NCI-H1092 (cell line): Measurements from ENCODE around the gene ARHGEF19.
"Not testable (repeated sequence)": the region's sequence is repeated elsewhere in the genome, so short reads cannot be mapped to it uniquely, and the experiment has no call there.

Experiments used
- DNase-seq: peaks from one replicate; lab custom pipeline; 2025; lab: John Stamatoyannopoulos, UW

Gene ARHGEF19

DNA sequence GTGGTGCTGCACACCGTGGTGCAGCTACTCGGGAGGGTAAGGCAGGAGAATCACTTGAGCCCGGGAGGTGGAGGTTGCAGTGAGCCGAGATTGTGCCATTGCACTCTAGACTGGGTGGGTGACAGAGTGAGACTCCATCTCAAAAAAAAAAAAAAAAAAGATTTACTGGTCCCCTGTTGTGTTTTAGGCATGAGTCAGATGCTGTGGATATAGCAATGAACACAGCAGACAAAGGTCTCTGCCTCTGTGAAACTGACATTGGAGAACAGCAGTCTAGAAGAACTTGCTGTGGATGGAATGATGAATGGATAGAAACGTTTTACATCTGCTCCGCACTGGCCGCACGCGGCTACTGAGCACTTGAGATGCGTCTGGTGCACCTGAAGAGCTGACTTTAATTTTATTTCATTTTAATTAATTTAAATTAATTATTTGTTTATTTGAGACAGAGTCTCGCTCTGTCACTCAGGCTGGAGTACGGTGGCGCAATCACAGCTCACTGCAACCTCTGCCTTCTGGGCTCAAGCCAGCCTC, 32.1 kb downstream of the ARHGEF19 start:
- DNase-seq = no peak

DNA sequence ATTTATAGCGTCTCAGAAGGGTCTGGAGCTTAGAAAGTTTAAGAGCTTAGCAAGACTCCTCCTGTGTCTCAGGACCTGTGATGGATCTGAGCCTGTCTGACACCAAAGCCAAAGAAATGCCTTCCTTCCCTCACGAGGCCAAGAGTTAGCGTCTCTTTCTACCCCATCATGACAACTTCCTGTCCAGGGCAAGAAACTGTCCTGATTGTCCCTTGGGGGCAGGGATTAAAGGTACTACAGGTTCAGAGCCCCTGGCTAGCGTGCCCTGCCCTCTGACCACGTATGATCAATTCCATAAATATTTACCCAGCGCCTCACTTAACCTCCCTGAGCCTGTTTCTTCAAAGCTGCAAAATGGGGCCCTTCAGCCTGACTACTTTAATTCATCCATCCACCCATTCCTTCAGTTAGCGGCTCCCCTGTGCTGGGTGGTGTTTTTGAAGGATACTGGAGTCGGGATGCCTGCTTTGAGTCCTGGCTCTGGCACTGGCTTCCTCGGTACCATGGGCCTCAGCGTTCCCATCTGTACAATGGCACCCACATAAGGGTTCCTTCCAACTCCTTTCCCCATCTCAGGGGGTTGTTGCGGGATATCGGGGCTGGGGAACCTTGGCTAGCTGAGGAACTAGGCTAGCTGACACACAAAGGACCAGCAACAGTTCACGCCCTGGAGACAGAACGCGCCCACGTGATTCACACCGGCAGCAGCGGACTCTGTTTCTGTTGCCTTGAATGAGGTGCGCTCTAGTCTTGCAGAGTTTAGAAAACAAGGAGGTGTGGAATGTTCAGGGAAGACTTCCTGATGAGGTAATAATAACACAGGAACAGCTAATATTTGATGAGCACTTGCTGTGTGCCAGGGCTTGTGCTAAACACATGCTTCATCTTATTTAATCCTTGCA, 33.6 kb downstream of the ARHGEF19 start:
- no peak for DNase-seq

DNA sequence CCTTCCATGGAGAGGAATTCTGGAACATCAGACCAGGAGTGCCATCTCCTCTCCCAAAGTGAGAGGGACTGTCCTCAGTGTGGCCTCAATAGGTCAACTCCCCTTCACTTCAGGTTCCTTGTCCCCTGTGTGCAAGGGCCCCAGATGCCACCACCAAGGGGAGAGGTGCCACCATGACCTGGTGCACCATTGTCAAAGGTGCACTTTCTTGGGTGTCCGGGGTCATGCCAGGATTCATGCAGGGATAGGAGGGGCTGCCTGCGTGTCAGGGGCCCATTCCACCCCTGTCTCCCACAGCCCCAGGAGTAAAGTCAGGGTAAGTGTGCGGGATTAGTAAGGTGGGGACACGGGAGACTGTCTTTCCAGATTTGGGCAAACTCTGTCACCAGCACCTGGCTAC, 35.1 kb downstream of the ARHGEF19 start:
- no peak for DNase-seq

DNA sequence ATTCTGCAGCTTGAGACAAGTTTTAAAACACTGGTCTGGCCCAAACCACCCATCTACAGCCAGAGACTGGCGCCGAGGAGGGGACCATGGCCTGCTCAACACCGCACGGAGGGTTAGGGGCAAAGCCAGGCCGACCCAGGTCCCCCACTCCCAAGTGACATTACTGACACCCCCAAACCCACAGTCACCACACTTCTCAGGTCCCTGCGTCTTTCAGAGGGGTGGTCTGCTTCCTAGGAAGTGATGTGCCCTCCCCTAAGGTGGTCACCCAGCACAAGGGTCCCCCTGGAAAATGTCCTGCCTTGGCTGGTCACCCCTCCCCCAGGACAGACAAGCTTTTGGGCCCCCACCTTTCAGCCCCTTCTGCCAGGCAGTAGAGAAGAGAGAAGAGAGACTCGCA, 35.8 kb downstream of the ARHGEF19 start:
- no peak for DNase-seq

DNA sequence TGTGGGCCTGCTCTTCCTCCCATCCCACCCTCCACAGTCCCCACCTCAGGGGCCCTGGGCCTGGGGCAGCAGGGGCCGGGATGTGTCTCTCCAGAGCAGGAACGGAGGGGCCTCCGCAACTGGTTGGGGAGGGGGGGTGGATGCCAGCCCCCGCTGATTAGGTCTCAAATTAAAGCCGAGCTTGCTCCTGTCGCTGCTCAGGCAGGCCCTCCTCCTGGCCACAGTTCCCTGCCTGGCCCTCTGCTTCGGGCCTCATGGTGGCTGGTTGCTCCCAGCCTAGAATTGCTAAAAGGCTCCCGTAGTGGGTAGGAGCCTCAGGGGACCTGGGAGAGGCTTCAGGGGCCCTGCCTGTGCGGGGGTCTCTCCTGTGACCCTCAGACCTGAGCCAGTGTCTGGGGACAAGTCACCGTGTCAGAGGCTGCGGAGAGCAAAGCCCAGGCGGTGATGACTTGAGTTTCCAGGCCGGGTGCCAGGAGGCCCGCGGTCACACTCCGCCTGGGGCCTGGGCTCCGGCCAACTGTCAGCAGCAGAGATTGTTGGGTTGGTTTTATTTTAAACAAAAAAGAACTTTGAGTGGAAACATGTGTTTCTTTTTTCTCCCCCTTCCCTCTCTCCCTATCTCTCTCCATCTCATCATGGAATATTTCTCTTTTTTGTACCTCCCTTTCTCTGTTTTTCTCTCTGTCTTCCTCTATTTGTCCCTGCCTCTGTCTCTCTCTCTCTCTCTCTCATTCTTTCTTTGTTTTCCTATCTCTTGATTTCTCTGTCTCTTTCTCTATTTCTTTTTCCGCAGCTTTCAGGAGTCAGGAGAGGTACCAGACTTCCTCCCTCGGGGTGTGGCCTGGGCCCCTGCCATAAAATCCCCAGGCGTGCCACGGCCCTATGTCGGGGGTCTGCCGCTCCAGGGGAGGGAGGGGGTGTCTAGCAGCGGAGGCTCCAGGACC, 36.6 kb downstream of the ARHGEF19 start:
- DNase-seq = peak; percentile 55

DNA sequence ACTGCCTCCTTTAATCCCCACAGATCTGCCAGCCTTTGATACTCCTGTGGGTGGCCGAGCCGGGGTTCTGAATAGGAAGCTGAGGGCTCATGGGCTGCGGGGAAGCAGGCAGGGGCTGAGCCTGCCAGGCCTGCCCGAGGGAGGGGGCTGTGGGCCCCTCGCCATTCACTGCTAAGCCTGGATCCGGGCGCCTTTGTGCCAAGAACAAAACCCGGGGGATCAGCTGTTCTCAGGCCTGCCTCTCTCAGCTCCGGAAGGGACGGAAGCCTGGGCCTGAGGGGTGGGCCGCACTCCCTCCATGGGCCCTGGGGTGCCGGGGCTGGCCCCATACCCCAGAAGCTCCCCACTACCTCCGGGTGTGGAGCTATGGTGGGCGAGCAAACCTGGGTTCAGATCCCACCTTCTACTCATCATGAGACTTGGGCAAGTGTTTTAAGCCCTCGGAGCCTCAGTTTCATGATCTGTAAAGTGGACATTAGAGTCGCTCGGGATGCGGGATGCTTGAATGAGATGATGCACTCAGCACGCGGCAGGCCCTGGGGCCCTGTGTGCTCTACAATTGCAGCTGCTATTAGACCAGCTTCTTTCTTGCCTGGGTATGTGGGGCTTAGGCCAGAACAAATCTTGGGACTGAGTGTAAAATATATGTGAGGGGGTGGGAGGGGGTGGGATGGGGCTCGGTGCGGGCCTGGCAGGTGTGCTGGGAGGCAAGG, 37.4 kb downstream of the ARHGEF19 start:
- no peak for DNase-seq

DNA sequence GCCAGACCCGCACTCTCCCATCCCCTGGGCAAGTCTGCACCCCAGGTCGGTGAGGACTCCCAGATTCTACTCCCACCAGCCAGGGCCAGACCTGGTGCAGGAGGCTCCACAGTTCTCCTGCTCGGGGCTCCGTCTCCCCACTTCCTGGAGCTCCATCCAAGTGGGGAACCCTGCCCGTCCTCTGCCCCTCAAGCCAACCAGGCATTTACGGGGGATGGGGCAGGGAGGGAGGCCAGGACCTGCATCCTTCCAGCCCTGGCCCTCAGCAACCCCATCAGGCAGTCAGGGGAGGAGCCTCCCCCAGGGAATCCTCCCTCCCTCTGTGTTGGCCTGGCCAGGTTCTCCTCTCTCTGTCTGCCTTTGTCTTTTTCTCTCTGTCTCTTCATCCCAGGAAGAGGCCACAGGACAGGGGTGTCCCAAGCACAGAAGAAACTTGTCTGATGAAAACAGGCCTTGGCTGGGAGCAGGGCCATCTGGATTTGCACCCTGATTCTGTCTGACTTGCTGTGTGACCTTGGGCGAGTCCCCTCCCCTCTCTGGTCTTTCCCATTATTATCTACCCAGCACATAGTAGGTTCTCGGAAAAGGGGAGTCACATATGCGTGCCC, 38.1 kb downstream of the ARHGEF19 start:
- no peak for DNase-seq

DNA sequence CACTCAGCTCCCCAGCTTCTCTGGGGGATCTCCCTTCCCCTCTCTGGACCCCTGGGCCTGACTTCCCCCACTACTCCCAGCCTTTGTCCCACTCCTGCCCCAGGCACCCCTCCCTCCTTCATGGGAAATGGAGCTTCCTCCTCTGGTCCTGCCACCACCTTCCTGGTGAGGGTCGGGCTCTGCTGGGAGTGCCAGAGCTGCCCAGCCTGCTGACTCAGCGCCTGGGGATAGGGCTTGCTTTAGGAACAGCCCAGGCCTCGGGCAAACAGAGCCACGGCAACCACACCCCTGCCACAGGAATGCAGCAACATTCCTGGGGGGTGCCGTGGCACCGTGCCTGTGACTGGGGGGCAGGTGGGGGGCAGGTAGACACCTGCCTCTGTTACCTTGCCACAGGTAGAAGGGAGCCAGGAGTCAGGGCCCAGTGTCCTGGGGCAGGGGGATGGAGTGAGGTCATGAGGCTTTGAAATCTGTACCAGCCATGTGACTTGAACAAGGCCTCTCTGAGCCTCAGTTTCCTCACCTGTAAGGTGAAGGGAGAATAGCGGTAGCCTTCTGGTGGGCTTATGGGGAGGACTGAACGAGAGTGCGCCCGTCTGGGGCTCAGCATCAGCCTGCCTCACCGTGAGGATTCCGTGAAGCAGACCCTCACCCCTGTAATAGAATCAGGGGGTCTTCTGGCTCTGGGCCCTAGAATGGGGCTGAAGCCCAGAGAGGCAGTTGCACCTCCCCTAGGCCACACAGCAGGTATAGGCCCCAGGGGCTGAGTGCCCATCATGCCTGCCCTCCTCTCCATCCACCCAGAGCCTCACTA, 38.8 kb downstream of the ARHGEF19 start:
- no peak for DNase-seq

DNA sequence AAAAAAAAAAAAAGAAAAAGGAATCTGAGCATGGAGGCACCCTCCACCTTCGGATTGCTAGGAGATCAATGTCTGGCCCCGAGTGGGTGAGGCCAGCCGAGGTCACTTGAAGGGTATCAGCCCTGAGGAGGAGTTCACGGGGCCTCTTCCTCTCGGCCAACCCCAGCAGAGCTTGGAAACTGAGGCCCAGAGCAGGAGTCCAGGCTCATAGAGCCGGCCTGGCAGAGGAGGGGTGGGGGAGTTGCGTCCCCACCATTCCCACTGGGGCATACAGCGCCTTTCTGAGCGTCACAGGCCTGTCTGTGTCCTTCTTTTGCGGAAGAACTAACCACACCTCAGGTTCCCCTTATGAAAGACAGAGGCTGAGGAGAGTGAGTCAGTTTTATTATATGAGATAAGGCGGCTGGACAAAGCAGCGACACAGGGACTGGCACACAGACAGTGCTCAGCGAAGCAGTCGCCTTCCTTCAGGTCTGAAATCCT, 39.4 kb downstream of the ARHGEF19 start:
- DNase-seq = no peak

DNA sequence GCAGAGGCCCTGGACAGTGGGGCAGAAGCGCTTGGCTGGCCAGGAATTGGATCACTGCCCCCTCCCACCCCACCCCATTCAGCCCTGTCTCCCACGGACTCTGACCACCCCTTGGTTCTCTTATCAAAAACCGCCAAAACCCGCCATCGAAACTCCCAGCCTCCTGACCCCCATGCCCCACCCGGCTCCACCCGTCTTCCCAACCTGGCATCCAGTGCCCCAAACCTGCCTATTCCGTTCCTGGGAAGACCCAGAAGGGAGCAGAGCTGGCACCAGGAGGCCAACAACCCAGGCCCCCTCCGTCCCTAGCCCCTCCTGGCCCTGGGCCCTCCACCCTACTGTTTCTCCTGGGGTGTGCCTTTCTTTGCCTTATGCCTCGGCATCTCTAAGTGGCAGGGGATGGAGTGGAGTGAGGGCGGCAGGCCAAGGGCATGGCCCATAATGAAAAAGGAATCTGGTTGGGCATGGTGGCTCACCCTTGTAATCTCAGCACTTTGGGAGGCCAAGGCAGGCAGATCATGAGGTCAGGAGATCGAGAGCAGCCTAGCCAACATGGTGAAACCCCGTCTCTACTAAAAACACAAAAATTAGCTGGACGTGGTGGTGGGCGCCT, 40.1 kb downstream of the ARHGEF19 start:
- no peak for DNase-seq

DNA sequence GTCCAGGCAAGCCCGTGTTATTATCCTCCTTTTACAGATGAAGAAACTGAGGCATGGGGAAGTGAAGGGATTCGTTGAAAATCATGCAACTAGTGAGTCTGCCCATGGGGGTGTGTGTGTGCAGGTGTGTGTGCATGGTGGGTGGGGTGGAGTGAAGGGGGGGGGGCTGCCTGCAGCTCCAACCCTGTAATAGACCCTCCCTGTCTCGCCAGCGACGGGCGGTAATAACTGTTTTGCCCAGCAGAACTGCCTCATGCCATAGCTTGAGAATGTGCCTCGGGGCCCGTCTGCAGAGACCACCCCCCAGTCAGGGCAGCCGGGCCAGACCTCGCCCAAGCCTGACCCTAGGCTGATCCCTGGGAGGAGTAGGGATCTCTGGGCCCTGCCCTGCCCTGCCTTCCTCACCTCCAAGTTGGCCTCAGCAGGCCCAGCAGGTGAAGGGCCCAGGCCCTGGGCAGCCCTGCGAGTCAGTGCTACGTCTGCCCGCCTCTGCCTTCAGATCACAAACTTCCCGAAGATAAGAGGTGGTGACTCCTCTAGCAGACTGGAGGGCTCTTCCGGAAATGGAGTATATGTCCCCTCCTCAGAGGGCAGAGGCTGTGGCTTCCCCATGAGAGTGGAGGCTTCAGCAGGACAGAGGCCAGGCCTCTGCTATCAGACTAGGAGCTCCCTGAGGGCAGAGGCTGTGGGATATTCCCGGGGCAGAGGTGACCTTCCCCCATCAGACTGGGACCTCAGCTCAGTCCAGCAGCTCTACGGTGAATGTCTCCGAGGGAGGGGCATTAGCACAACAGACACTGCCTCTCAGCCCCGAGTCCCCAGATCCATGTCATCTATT, 40.9 kb downstream of the ARHGEF19 start:
- no peak for DNase-seq

DNA sequence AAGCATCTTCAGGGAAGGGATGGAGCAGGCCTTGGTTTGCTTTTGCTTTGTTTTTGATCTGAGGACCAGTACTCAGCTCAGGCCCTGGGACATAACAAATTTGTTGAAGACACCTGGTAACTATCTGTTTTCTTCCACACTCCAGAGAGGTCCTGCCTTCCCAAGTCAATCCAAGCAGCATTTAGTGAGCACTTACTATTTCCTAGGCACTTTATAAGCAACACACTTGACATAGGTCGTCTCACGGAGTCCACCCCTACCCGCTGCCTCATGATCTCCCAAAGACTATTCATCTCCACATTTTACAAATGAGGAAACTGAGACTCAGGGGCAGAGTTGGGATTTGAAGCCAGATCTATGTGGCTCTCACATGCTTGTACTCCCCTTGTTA, 42.2 kb downstream of the ARHGEF19 start:
- no peak for DNase-seq

DNA sequence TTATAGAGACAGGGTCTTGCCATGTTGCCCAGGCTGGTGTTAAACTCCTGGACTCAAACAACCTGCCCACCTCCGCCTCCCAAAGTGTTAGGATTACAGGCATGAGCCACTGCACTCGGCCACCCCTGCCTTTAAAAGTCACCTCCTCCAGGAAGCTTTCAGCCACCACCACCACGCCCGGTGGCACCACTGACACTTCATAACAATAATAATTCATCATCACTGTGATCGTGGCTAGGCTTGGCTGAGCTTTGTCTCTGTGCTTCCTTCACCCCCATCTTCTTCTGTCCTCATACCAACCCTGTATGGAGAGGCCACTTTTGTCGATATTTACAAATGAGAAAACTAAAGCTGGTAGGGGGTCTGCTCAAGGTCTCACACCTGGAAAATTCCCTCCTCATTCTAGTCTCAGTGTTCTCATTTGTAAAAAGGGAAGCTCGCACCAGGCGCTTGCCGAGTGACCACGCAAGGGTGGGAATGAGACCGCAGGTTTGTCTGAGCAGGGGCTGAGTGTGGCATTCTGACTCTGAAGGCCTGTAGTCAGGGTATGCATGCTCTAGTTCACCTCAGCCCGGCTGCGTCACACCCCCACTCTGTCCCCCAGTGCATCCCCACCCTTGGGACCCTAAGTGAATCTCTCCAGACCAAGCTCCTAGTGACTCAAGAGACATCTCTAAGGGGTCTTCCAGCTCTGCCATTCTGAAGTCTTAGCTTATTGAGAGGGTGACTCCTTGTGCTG, 43.7 kb downstream of the ARHGEF19 start:
- DNase-seq = no peak

DNA sequence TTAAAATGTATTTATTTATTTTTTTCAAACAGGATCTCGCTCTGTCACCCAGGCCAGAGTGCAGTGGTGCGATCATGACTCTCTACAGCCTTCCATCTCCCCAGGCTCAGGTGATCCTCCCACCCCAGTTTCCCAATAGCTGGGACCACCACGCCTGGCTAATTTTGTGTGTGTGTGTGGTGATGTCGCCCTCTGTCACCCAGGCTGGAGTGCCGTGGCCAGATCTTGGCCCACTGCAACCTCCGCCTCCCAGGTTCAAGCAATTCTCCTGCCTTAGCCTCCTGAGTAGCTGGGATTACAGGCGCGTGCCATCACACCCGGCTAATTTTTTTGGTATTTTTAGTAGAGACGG, 44.3 kb downstream of the ARHGEF19 start:
- not testable (repeated sequence) for DNase-seq

DNA sequence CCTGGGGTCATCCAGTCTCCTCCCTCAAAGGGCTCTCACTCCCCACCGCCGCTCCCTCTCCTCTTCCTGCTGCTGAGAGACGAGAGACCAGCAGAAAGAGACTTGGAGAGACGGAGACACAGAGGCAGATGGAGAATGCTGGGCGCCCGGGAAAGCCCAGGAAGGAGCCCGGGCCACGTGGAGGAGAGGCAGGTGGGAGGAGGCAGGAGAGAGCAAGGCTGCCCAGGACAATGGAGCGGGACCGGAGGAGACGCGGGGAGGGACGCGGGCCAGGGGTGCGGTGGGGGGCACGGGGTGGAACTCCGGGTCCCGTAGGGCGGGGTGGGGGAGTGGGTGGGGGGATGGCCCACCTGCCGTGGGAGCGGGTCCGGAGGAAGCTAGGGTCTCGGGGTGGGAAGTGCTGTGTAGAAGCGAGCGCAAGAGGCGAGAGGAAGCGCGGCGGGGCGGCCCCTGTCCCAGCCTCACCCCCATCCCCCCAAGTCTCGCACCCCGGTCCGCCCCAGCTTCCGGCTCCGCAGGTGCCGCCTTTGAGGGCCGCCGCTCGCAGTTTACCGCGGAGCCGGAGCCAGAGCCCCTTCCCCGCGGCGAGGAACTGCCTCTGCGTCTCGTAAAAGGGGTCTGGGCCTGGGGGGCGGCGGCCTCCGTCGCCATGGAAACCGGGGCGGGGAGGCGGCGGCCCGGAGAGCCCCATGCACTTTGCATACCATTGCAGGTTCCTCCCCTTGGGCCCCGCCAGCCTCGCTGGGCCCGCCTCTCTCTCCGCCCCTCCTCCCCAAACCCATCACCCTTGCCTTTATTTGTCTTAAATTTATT, 44.9 kb downstream of the ARHGEF19 start:
- no peak for DNase-seq

DNA sequence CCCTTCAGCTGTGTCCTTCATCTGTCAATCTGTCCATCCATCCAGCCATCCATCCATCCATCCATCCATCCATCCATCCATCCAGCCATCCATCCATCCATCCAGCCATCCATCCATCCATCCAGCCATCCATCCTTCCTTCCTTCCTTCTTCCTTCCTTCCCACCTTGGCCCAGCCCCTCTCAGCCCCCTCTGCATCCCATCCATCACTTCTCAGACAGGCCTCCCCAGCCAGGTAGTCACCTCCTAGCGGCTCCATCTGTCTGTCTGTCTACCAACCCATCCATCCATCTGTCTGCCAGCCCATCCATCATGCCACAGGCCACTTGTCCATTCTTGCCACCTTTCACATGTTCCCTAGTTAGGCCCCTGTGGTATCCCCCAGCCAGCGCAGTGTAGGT, 46.3 kb downstream of the ARHGEF19 start:
- DNase-seq = no peak

DNA sequence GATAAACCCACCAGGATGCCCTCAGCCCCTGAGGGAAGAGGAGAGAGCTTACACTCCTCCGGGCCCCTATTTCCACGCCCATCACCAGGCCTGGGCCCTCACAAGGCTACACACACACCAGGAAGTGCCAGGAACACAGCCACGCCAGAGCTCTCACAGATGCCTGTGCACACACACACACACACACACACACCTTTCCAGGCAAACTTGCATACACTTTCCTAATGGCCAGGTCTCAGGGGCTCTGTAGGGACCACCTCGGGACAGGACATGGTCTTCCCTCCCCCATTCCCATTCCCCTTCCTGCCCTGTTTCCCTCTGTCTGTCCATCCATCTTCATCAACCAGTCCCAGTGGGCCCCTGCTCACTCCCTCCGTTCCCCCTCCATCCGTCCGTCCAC, 46.9 kb downstream of the ARHGEF19 start:
- DNase-seq = no peak

DNA sequence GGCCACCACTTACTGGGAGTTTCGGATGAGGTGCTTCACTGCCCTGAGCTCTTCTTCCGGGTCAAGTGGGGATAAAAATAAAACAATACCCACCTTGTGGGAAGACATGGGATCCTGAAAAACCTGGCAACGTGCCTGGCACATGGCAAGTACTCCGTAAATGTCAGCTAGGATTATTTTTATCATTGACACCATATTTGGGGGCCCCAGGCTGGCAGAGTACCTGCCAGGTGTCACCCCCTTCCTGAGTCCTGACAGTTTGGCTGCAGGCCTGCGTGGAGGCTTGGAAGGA, 47.4 kb downstream of the ARHGEF19 start:
- peak; percentile 19 for DNase-seq
